ENCODE data around the gene ZNF280A.

- no peak for TF ChIP-seq CTCF (IDR thresholded peaks at IDR 0.05; ENCODE audit: insufficient read depth, low read length)
- no peak for TF ChIP-seq POLR2AphosphoS5 (IDR thresholded peaks at IDR 0.05; ENCODE audit: low read depth)
- TF ChIP-seq REST (IDR thresholded peaks at IDR 0.05; ENCODE audit: insufficient replicate concordance, low read depth), result no peak
- TF ChIP-seq SPI1 (IDR thresholded peaks at IDR 0.05; ENCODE audit: borderline replicate concordance, low read depth), result no peak
Observed at GRCh38 chr22:22479999-22480532, 40.0 kb downstream of the ZNF280A start.

Measured in HL-60 (cell line).